Mesenchymal stem cell (in vitro differentiated cells and primary cell): ENCODE data around the gene TMEM240.

Source experiments
- DNase-seq: peaks from one replicate; pipeline ENCODE4 v3.0.0-alpha.2; 2013
- H2AFZ ChIP-seq: one replicate; pipeline ENCODE4 v1.6.1; 2013; ENCODE audit warnings: low read depth, mild to moderate bottlenecking, control low read depth, inconsistent platforms, low read length, moderate library complexity
- H2AK5ac ChIP-seq: 2 replicates; pipeline ENCODE4 v1.6.1; 2013; ENCODE audit warnings: low read length, moderate library complexity, mild to moderate bottlenecking, inconsistent platforms; ENCODE audit not compliant: severe bottlenecking
- H2BK120ac ChIP-seq: one replicate; pipeline ENCODE4 v1.6.1; 2013; ENCODE audit warnings: low read depth, mild to moderate bottlenecking, inconsistent platforms, low read length, moderate library complexity
- H2BK12ac ChIP-seq, 2 experiments: one replicate each; pipeline ENCODE4 v1.6.1; 2013; ENCODE audit warnings: inconsistent platforms in 2 of 2, low read length in 2 of 2, mild to moderate bottlenecking in 2 of 2, moderate library complexity in 2 of 2, control low read depth in 1 of 2
- H2BK15ac ChIP-seq: one replicate; pipeline ENCODE4 v1.6.1; 2013; ENCODE audit warnings: mild to moderate bottlenecking, low read depth, inconsistent platforms; ENCODE audit not compliant: poor library complexity, severe bottlenecking
- H2BK5ac ChIP-seq: 2 replicates; pipeline ENCODE4 v1.6.1; 2013; ENCODE audit warnings: low read depth, mild to moderate bottlenecking, low read length, control low read depth, inconsistent platforms; ENCODE audit not compliant: poor library complexity, severe bottlenecking
- H3K14ac ChIP-seq, 2 experiments: one replicate each; pipeline ENCODE4 v1.6.1; 2013; ENCODE audit warnings: inconsistent platforms in 2 of 2, low read length in 2 of 2, control low read depth in 1 of 2, mild to moderate bottlenecking in 1 of 2, moderate library complexity in 1 of 2
- H3K18ac ChIP-seq, 2 experiments: one replicate each; pipeline ENCODE4 v1.6.1; 2013; ENCODE audit warnings: inconsistent platforms in 2 of 2, low read length in 2 of 2, control low read depth in 1 of 2, low read depth in 1 of 2, mild to moderate bottlenecking in 1 of 2
- H3K23ac ChIP-seq, 2 experiments: one replicate each; pipeline ENCODE4 v1.6.1; 2013; ENCODE audit warnings: inconsistent platforms in 2 of 2, low read length in 2 of 2, mild to moderate bottlenecking in 2 of 2, moderate library complexity in 2 of 2, control low read depth in 1 of 2
- H3K27ac ChIP-seq: 2 replicates; pipeline ENCODE4 v1.5.1; 2013; ENCODE audit warnings: mild to moderate bottlenecking, moderate library complexity, low read length, control low read depth, inconsistent platforms; ENCODE audit not compliant: poor library complexity, severe bottlenecking
- H3K27me3 ChIP-seq, 2 experiments: 2 replicates each; pipeline versions ENCODE4 v1.6.1 to v1.7.0; 2013; ENCODE audit warnings: low read length in 2 of 2, mild to moderate bottlenecking in 2 of 2, moderate library complexity in 2 of 2, control low read depth in 1 of 2, inconsistent platforms in 1 of 2; ENCODE audit not compliant: control insufficient read depth in 1 of 2, insufficient read depth in 1 of 2
- H3K36me3 ChIP-seq, 2 experiments: 2 replicates each; pipeline versions ENCODE4 v1.6.1 to v1.7.0; 2013; ENCODE audit warnings: low read length in 2 of 2, control low read depth in 1 of 2, inconsistent platforms in 1 of 2, low read depth in 1 of 2, mild to moderate bottlenecking in 1 of 2; ENCODE audit not compliant: insufficient read depth in 2 of 2, control insufficient read depth in 1 of 2
- H3K4ac ChIP-seq, 2 experiments: one replicate each; pipeline ENCODE4 v1.6.1; 2013; ENCODE audit warnings: inconsistent platforms in 2 of 2, low read length in 2 of 2, mild to moderate bottlenecking in 2 of 2, moderate library complexity in 2 of 2, control low read depth in 1 of 2, low read depth in 1 of 2
- H3K4me1 ChIP-seq: 2 replicates; pipeline ENCODE4 v1.6.1; 2013; ENCODE audit warnings: low read depth, low read length, control low read depth; ENCODE audit not compliant: control insufficient read depth, insufficient read depth
- H3K4me2 ChIP-seq: 2 replicates; pipeline ENCODE4 v1.6.1; 2013; ENCODE audit warnings: low read length, mild to moderate bottlenecking, inconsistent platforms; ENCODE audit not compliant: poor library complexity, severe bottlenecking
- H3K4me3 ChIP-seq, 2 experiments: 2 replicates each; pipeline versions ENCODE4 v1.5.1 to v1.7.0; 2013; ENCODE audit warnings: low read length in 2 of 2, mild to moderate bottlenecking in 2 of 2, control low read depth in 1 of 2, low read depth in 1 of 2; ENCODE audit not compliant: insufficient read depth in 1 of 2
- H3K79me1 ChIP-seq: replicated peaks from 2 replicates; pipeline ENCODE4 v1.6.1; 2013; ENCODE audit warnings: mild to moderate bottlenecking, control low read depth, low read length, inconsistent platforms; ENCODE audit not compliant: poor library complexity, severe bottlenecking
- H3K9ac ChIP-seq: 2 replicates; pipeline ENCODE4 v1.7.0; 2013; ENCODE audit warnings: mild to moderate bottlenecking, low read length, moderate library complexity
- H3K9me3 ChIP-seq: 2 replicates; pipeline ENCODE4 v1.7.0; 2013; ENCODE audit warnings: mild to moderate bottlenecking, low read length; ENCODE audit not compliant: control insufficient read depth
- H4K8ac ChIP-seq: one replicate; pipeline ENCODE4 v1.6.1; 2013; ENCODE audit warnings: inconsistent platforms, mild to moderate bottlenecking, low read length, moderate library complexity
- H4K91ac ChIP-seq: one replicate; pipeline ENCODE4 v1.6.1; 2013; ENCODE audit warnings: mild to moderate bottlenecking, low read length, inconsistent platforms
- WGBS: methylation state at CpG from one replicate; pipeline ENCODE4 v1.1.7; 2013; ENCODE audit warnings: mixed read lengths; 5-methylcytosine and 5-hydroxymethylcytosine counted together

TMEM240 gene

DNA sequence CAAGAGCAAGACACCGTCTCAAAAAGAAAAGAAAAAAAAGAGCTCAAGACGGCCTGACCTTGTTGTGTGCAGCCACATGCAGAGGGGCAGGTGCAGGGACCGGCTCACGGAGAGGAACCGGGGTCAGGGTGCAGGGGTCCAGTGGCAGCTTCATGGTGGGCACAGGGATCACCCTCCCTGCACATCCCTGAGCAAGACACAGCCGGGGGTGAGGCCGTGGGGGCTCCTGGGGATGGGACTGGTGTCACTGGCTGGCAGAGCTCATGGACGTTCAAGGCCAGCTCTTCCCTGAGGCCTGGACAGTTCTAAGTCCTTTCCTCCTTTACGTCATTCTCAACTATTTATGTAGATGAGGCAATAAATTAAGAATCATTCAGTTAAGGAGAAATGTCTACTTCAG lies 6.6 kb upstream of the TMEM240 start:
- H2BK120ac ChIP-seq: no peak overlapping the region
- no peak for DNase-seq
- H2BK15ac ChIP-seq: no peak overlapping the region
- H3K14ac ChIP-seq: no peak overlapping the region
- H3K4me2 ChIP-seq: no peak overlapping the region
- H3K4me3 ChIP-seq: no peak overlapping the region
- no peaks in the 10 kb centered on the region for H3K9me3 ChIP-seq
- H3K4ac ChIP-seq: no peak overlapping the region
- H3K27me3 ChIP-seq: no peaks in the 10 kb centered on the region
- 98% methylated on average over 7 of the region's 9 CpGs for WGBS
- no peak overlapping the region for H3K9ac ChIP-seq
- H3K4me1 ChIP-seq: peaks cover 30% of the 10 kb centered on the region
- no peak overlapping the region for H4K8ac ChIP-seq
- H3K36me3 ChIP-seq: peaks cover 11 to 67% of the 10 kb centered on the region in 2 experiments
- no peak overlapping the region for H2BK5ac ChIP-seq
- no peak overlapping the region for H2AFZ ChIP-seq
- H4K91ac ChIP-seq: no peak overlapping the region
- no peak overlapping the region for H2BK12ac ChIP-seq
- H3K23ac ChIP-seq: no peak overlapping the region
- no peak overlapping the region for H2AK5ac ChIP-seq
- no peak overlapping the region for H3K27ac ChIP-seq
- H3K79me1 ChIP-seq: peaks cover 25% of the 10 kb centered on the region
- H3K18ac ChIP-seq: no peak overlapping the region

DNA sequence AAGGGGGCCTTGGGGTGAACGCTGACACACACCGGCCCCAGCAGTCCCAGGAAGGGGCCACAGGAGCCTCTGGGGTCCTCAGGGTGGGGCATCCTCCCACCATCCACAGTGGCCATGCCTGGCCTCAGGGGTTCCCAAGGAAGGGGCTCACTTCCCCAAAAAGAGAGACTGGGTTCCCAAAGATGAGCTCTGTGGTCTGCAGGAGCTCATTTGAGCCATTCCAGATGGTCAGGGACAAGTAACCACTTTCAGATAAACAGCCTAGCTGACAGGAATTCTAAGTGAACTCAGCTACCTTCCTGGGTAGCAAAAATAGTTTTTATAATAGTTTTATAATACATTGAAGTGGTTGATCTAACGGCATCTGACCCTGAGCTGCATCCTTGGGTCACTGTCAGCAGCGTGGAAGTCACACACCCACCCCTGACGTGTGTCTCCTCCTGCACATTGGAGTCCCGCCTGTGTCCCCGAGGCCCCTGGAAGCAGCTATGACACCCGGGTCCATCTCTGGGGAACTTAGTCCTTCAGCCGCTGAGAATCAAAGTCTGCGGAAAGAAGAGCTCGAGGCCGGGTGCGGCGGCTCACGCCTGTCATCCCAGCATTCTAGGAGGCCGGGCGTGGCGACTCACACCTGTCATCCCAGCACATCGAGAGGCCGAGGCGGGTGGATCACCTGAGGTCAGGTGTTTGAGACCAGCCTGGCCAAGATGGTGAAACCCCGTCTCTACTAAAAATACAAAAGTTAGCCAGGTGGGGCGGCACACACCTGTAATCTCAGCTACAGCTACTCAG lies 5.7 kb upstream of the TMEM240 start:
- no peak overlapping the region for H3K4me2 ChIP-seq
- no peak overlapping the region for H3K23ac ChIP-seq
- H4K91ac ChIP-seq: peak overlapping the region; percentile 70
- H2BK5ac ChIP-seq: no peak overlapping the region
- H3K9ac ChIP-seq: no peak overlapping the region
- H3K4ac ChIP-seq: no peak overlapping the region
- H3K18ac ChIP-seq: no peak overlapping the region
- no peak overlapping the region for H3K27ac ChIP-seq
- H2BK15ac ChIP-seq: no peak overlapping the region
- H3K4me1 ChIP-seq: peaks cover 25% of the 10 kb centered on the region
- H3K79me1 ChIP-seq: peaks cover 18% of the 10 kb centered on the region
- H2AK5ac ChIP-seq: no peak overlapping the region
- no peak overlapping the region for H3K14ac ChIP-seq
- H2AFZ ChIP-seq: no peak overlapping the region
- 97% methylated on average over 23 of the region's 23 CpGs for WGBS
- peaks cover 19 to 68% of the 10 kb centered on the region in 2 experiments for H3K36me3 ChIP-seq
- no peaks in the 10 kb centered on the region for H3K9me3 ChIP-seq
- no peak overlapping the region for H4K8ac ChIP-seq
- DNase-seq: no peak
- no peak overlapping the region for H3K4me3 ChIP-seq
- H3K27me3 ChIP-seq: no peaks in the 10 kb centered on the region
- H2BK120ac ChIP-seq: no peak overlapping the region
- H2BK12ac ChIP-seq: no peak overlapping the region

DNA sequence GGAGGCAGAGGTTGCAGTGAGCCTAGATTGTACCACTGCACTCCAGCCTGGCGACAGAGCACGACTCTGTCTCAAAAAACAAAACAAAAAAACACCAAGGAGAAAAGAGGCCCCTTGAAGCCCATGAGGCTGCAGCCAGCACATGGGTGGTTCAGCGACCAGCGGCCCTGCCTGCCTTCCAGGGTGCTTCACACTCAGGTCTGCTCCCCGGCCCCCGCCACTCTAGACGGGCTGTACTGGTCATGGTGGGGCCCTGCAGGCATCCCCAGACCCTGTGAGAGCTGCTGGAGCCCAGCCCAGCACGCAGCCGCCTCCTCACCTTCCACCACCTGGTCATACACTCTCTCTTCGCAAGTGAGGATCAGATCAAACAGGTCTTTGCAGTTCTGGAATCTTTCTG lies 4.1 kb upstream of the TMEM240 start:
- Histone ChIP-seq H2BK15ac (no peak overlapping the region), H3K14ac (no peak overlapping the region), H3K9ac (no peak overlapping the region), H2AK5ac (no peak overlapping the region), H3K79me1 (peaks cover 12% of the 10 kb centered on the region), H3K27ac (no peak overlapping the region), H2BK12ac (no peak overlapping the region), H2BK120ac (no peak overlapping the region), H3K4me1 (peaks cover 25% of the 10 kb centered on the region), H4K8ac (no peak overlapping the region), H3K27me3 (no peaks in the 10 kb centered on the region), H4K91ac (no peak overlapping the region), H2AFZ (no peak overlapping the region), H3K4ac (no peak overlapping the region), H2BK5ac (no peak overlapping the region), H3K18ac (no peak overlapping the region), H3K23ac (no peak overlapping the region), H3K4me2 (no peak overlapping the region), H3K4me3 (no peak overlapping the region), H3K36me3 (peaks cover 20 to 64% of the 10 kb centered on the region in 2 experiments), H3K9me3 (no peaks in the 10 kb centered on the region)
- DNase-seq: no peak
- WGBS: 97% methylated on average over 10 of the region's 10 CpGs

DNA sequence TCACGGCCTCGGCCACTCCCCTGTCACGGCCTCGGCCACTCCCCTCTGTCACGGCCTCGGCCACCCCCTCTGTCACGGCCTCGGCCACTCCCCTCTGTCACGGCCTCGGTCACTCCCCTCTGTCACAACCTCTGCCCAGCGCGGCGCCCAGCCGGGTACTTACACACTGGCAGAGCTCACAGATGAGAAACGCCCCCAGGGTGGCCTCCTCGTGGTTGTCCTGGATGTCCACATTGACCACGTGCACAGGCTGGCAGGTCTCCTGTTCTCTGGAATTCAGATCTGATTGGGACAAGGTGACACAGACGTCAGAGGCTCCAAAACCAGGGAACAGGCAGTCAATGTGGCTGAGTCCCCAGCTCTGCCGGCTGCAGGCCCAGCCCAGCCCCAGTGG lies 3.3 kb upstream of the TMEM240 start:
- WGBS: 93% methylated on average over 19 of the region's 19 CpGs
- H2BK15ac ChIP-seq: no peak overlapping the region
- no peak overlapping the region for H2BK120ac ChIP-seq
- H4K8ac ChIP-seq: no peak overlapping the region
- H2BK12ac ChIP-seq: no peak overlapping the region
- H3K27me3 ChIP-seq: no peaks in the 10 kb centered on the region
- no peak overlapping the region for H3K4ac ChIP-seq
- peaks cover 33% of the 10 kb centered on the region for H3K4me1 ChIP-seq
- H3K79me1 ChIP-seq: peaks cover 17% of the 10 kb centered on the region
- H3K4me3 ChIP-seq: no peak overlapping the region
- DNase-seq: no peak
- H3K9me3 ChIP-seq: no peaks in the 10 kb centered on the region
- H3K14ac ChIP-seq: no peak overlapping the region
- no peak overlapping the region for H2BK5ac ChIP-seq
- H3K4me2 ChIP-seq: no peak overlapping the region
- H3K18ac ChIP-seq: no peak overlapping the region
- no peak overlapping the region for H3K27ac ChIP-seq
- H4K91ac ChIP-seq: no peak overlapping the region
- no peak overlapping the region for H2AFZ ChIP-seq
- H3K9ac ChIP-seq: no peak overlapping the region
- no peak overlapping the region for H3K23ac ChIP-seq
- H2AK5ac ChIP-seq: no peak overlapping the region
- H3K36me3 ChIP-seq: peaks cover 22 to 68% of the 10 kb centered on the region in 2 experiments
